HCT116 (cell line): Measurements from ENCODE around the gene SLC34A1.

Experiments
- ATF3 ChIP-seq: IDR thresholded peaks from 2 replicates; pipeline ENCODE4 v1.6.1; 2012
- CBX3 ChIP-seq: IDR thresholded peaks from 2 replicates; pipeline ENCODE4 v1.6.1; 2012; ENCODE audit warnings: low read depth
- CTCF ChIP-seq, 3 experiments: fragments of 200-600 bp in 1 of 3; sonication (generic) in 1 of 3; IDR thresholded peaks in 2 of 3; conservative IDR thresholded peaks in 1 of 3; 2 replicates each; pipeline ENCODE4 v1.5.1; 2012 to 2017; ENCODE audit warnings: low read depth in 2 of 3, low read length in 2 of 3, antibody characterized with exemption in 1 of 3, borderline replicate concordance in 1 of 3, control low read depth in 1 of 3, mild to moderate bottlenecking in 1 of 3, mixed read lengths in 1 of 3, mixed run types in 1 of 3, moderate library complexity in 1 of 3; ENCODE audit not compliant: insufficient read depth in 1 of 3
- EZH2 ChIP-seq: fragments of 200-600 bp; sonication (generic); IDR thresholded peaks from 2 replicates; pipeline ENCODE4 v1.6.1; 2017; ENCODE audit warnings: antibody characterized with exemption, mixed run types
- EZH2phosphoT487 ChIP-seq: fragments of 200-600 bp; IDR thresholded peaks from 2 replicates; pipeline ENCODE4 v1.6.1; 2018; ENCODE audit warnings: antibody characterized with exemption, borderline replicate concordance
- JUND ChIP-seq: IDR thresholded peaks from 2 replicates; pipeline ENCODE4 v1.6.1; 2012
- POLR2A ChIP-seq: IDR thresholded peaks from 2 replicates; pipeline ENCODE4 v1.7.0; 2011; ENCODE audit warnings: borderline replicate concordance; ENCODE audit not compliant: insufficient read depth, insufficient read length; ENCODE audit errors: extremely low read depth
- POLR2AphosphoS5 ChIP-seq: IDR thresholded peaks from 2 replicates; pipeline ENCODE4 v1.6.1; 2011; ENCODE audit warnings: mild to moderate bottlenecking, low read depth, low read length, moderate library complexity
- SIN3A ChIP-seq: IDR thresholded peaks from 2 replicates; pipeline ENCODE4 v1.6.1; 2012; ENCODE audit warnings: low read depth
- SP1 ChIP-seq: IDR thresholded peaks from 2 replicates; pipeline ENCODE4 v1.6.1; 2012; ENCODE audit warnings: low read depth
- SRF ChIP-seq: IDR thresholded peaks from 2 replicates; pipeline ENCODE4 v1.6.1; 2012; ENCODE audit warnings: low read depth
- ZNF274 ChIP-seq: fragments of 200-500 bp; sonication (Bioruptor generic); IDR thresholded peaks from 2 replicates; pipeline ENCODE4 v1.6.1; 2014; ENCODE audit warnings: mild to moderate bottlenecking, low read depth, low read length, inconsistent platforms

GRCh38 chr5:177356746-177357145 is 27.5 kb upstream of the SLC34A1 start:
- TF ChIP-seq POLR2A (no peak), CTCF (IDR thresholded peaks at IDR 0.05 in 2 of 3, conservative IDR thresholded peaks at IDR 0.05 in 1 of 3; ENCODE audit: borderline replicate concordance in 1 of 3, insufficient read depth in 1 of 3, low read depth in 2 of 3, low read length in 2 of 3) (no peak), CBX3 (no peak), EZH2 (no peak), JUND (no peak), POLR2AphosphoS5 (no peak), SRF (no peak), ZNF274 (no peak), SIN3A (no peak), SP1 (no peak), ATF3 (no peak), EZH2phosphoT487 (no peak)
